Lower lobe of right lung (tissue), 2 donors: Measurements from ENCODE around the gene NFIB. TPM values are rescaled to one million over a fixed set of nuclear protein-coding genes. Genes with fewer than 3 reads are reported as not detected.

Source experiments
- ATAC-seq, 2 donors: fragments of 200-7000 bp; cut with Tn5 transposase; one replicate each; pipeline ENCODE4 v1.9.1; 2020 to 2022; ENCODE audit warnings: mild to moderate bottlenecking in 2 of 2, moderate library complexity in 2 of 2
- DNase-seq: peaks from one replicate; pipeline ENCODE4 v3.0.0-alpha.2; 2020
- H3K27ac ChIP-seq: fragments of 200-600 bp; one replicate; pipeline ENCODE4 v1.8.0; 2022
- H3K27me3 ChIP-seq: fragments of 200-600 bp; one replicate; pipeline ENCODE4 v1.8.0; 2022; ENCODE audit warnings: low read depth
- H3K36me3 ChIP-seq: fragments of 200-600 bp; one replicate; pipeline ENCODE4 v1.8.0; 2022; ENCODE audit warnings: mild to moderate bottlenecking
- H3K4me1 ChIP-seq: fragments of 200-600 bp; one replicate; pipeline ENCODE4 v1.8.0; 2022
- H3K4me3 ChIP-seq: fragments of 200-600 bp; one replicate; pipeline ENCODE4 v1.8.0; 2022; ENCODE audit warnings: mild to moderate bottlenecking
- H3K9me3 ChIP-seq: fragments of 200-600 bp; one replicate; pipeline ENCODE4 v1.8.0; 2022
- CTCF ChIP-seq: fragments of 200-600 bp; IDR thresholded peaks from one replicate; pipeline ENCODE4 v1.8.0; 2022; ENCODE audit warnings: antibody characterized with exemption, mild to moderate bottlenecking
- intact Hi-C: fragments of 100-400 bp; cut with DNase I; formaldehyde crosslinking; loops from one replicate; pipeline ENCODE4 v1.11.0; 2022
- total RNA-seq: library from RNA; stranded (reverse); fragmentation: NEBNext Ultra II Directional; extraction: Animal tissue kit (Norgen Biotek cat#: 25700); gene quantifications from one replicate; pipeline ENCODE4 v1.2.1, GENCODE V29; 2021
- donor health status: DM: no; HTN: yes; CAD: no; lungs with severe emphysema.

Gene NFIB
- total RNA-seq, 1 donor from 2014 or later, result 97.7 TPM

- DNase-seq (no peak), ATAC-seq (no peak)
- no peaks in the 10 kb centered on the region for H3K9me3 ChIP-seq
- no peak overlapping the region for H3K27ac ChIP-seq
- H3K4me3 ChIP-seq, result no peak overlapping the region
- intact Hi-C loops, result no loop called here
- no peak for TF ChIP-seq CTCF
- no peaks in the 10 kb centered on the region for H3K36me3 ChIP-seq
- no peaks in the 10 kb centered on the region for H3K27me3 ChIP-seq
- no peaks in the 10 kb centered on the region for H3K4me1 ChIP-seq
These were observed 167.6 kb downstream of the NFIB start for GRCh38 chr9:14146201-14146874.

- ATAC-seq, result no peak
- no peaks in the 10 kb centered on the region for H3K36me3 ChIP-seq
- H3K27ac ChIP-seq, result no peak overlapping the region
- no peak for DNase-seq
- intact Hi-C loops, result no loop called here
- no peaks in the 10 kb centered on the region for H3K27me3 ChIP-seq
- no peaks in the 10 kb centered on the region for H3K4me1 ChIP-seq
- no peak overlapping the region for H3K4me3 ChIP-seq
- TF ChIP-seq CTCF, result no peak
- no peaks in the 10 kb centered on the region for H3K9me3 ChIP-seq
These were observed 169.7 kb downstream of the NFIB start for GRCh38 chr9:14144215-14144614.

GRCh38 chr9:14141699-14142098 lies 172.2 kb downstream of the NFIB start:
- Histone ChIP-seq H3K27me3 (no peaks in the 10 kb centered on the region), H3K4me1 (no peaks in the 10 kb centered on the region), H3K9me3 (no peaks in the 10 kb centered on the region), H3K27ac (no peak overlapping the region), H3K36me3 (no peaks in the 10 kb centered on the region), H3K4me3 (no peak overlapping the region)
- ATAC-seq, result no peak
- intact Hi-C loops, result no loop called here
- no peak for DNase-seq
- TF ChIP-seq CTCF, result no peak

GRCh38 chr9:14140096-14140697 lies 173.7 kb downstream of the NFIB start:
- TF ChIP-seq CTCF, result no peak
- intact Hi-C loops, result no loop called here
- Histone ChIP-seq H3K4me1 (no peaks in the 10 kb centered on the region), H3K9me3 (no peaks in the 10 kb centered on the region), H3K36me3 (no peaks in the 10 kb centered on the region), H3K4me3 (no peak overlapping the region), H3K27ac (no peak overlapping the region), H3K27me3 (no peaks in the 10 kb centered on the region)
- DNase-seq (no peak), ATAC-seq (no peak)

GRCh38 chr9:14139287-14139686 lies 174.7 kb downstream of the NFIB start:
- no peaks in the 10 kb centered on the region for H3K27me3 ChIP-seq
- intact Hi-C loops, result no loop called here

More at GRCh38 chr9:14139287-14139686, 174.7 kb downstream of the NFIB start:
- no peak for TF ChIP-seq CTCF
- ATAC-seq (no peak), DNase-seq (no peak)
- H3K9me3 ChIP-seq, result no peaks in the 10 kb centered on the region
- H3K4me3 ChIP-seq, result no peak overlapping the region
- no peaks in the 10 kb centered on the region for H3K4me1 ChIP-seq
- no peak overlapping the region for H3K27ac ChIP-seq
- H3K36me3 ChIP-seq, result no peaks in the 10 kb centered on the region
